Astrocyte (in vitro differentiated cells and primary cell): Measurements from ENCODE around the gene DOCK10. TPM values are rescaled to one million over a fixed set of nuclear protein-coding genes. Genes with fewer than 3 reads are reported as not detected.
A peak's percentile ranks its signal among the peaks of the same experiment; 100 is the strongest.
"Not testable (repeated sequence)": the region's sequence is repeated elsewhere in the genome, so short reads cannot be mapped to it uniquely, and the experiment has no call there.

ENCODE experiments used
- DNase-seq: peaks from one replicate; pipeline ENCODE4 v3.0.0-alpha.2; 2010; ENCODE audit warnings: low read depth
- FAIRE-seq: peaks from 2 replicates; lab custom pipeline; 2011; peaks lifted over from hg19 to GRCh38; lab: Jason Lieb, UNC
- H2AFZ ChIP-seq: 2 replicates; pipeline ENCODE4 v1.6.0; 2012; ENCODE audit warnings: low read depth, low read length, inconsistent platforms
- H3K27ac ChIP-seq: 2 replicates; pipeline ENCODE4 v1.5.1; 2011; ENCODE audit warnings: low read depth, low read length, inconsistent platforms
- H3K27me3 ChIP-seq: 2 replicates; pipeline ENCODE4 v1.6.0; 2011; ENCODE audit warnings: low read length, inconsistent platforms; ENCODE audit not compliant: insufficient read depth
- H3K36me3 ChIP-seq: 2 replicates; pipeline ENCODE4 v1.5.1; 2011; ENCODE audit warnings: low read length, inconsistent platforms; ENCODE audit not compliant: insufficient read depth
- H3K4me1 ChIP-seq: 2 replicates; pipeline ENCODE4 v1.5.1; 2011; ENCODE audit warnings: low read length, inconsistent platforms; ENCODE audit not compliant: insufficient read depth
- H3K4me2 ChIP-seq: 2 replicates; pipeline ENCODE4 v1.6.0; 2012; ENCODE audit warnings: low read length, inconsistent platforms
- H3K4me3 ChIP-seq: 2 replicates; pipeline ENCODE4 v1.5.1; 2011; ENCODE audit warnings: low read depth, mild to moderate bottlenecking, low read length, inconsistent platforms; ENCODE audit not compliant: insufficient read depth
- H3K79me2 ChIP-seq: 2 replicates; pipeline ENCODE4 v1.6.0; 2012; ENCODE audit warnings: mild to moderate bottlenecking, low read length, inconsistent platforms; ENCODE audit not compliant: insufficient read depth
- H3K9ac ChIP-seq: 2 replicates; pipeline ENCODE4 v1.6.0; 2012; ENCODE audit warnings: mild to moderate bottlenecking, low read length, inconsistent platforms
- H3K9me3 ChIP-seq: 2 replicates; pipeline ENCODE4 v1.5.1; 2012; ENCODE audit warnings: low read depth, mild to moderate bottlenecking, low read length, inconsistent platforms; ENCODE audit not compliant: insufficient read depth
- H4K20me1 ChIP-seq: 2 replicates; pipeline ENCODE4 v1.6.0; 2012; ENCODE audit warnings: low read length, inconsistent platforms; ENCODE audit not compliant: insufficient read depth
- H3K27ac Mint-ChIP-seq: one replicate; pipeline ENCODE4 v1.8.0; 2021; ENCODE audit warnings: mild to moderate bottlenecking, mixed read lengths; ENCODE audit not compliant: unreplicated experiment
- H3K27me3 Mint-ChIP-seq: one replicate; pipeline ENCODE4 v1.8.0; 2021; ENCODE audit warnings: low read depth, mixed read lengths; ENCODE audit not compliant: unreplicated experiment
- H3K36me3 Mint-ChIP-seq: one replicate; pipeline ENCODE4 v1.8.0; 2021; ENCODE audit warnings: low read depth, mixed read lengths; ENCODE audit not compliant: unreplicated experiment
- H3K4me1 Mint-ChIP-seq: one replicate; pipeline ENCODE4 v1.8.0; 2021; ENCODE audit warnings: low read depth, mixed read lengths; ENCODE audit not compliant: unreplicated experiment
- H3K4me3 Mint-ChIP-seq: one replicate; pipeline ENCODE4 v1.8.0; 2021; ENCODE audit warnings: mild to moderate bottlenecking, moderate library complexity, mixed read lengths; ENCODE audit not compliant: unreplicated experiment
- H3K9me3 Mint-ChIP-seq: one replicate; pipeline ENCODE4 v1.8.0; 2021; ENCODE audit warnings: mild to moderate bottlenecking, mixed read lengths; ENCODE audit not compliant: unreplicated experiment
- CTCF ChIP-seq: IDR thresholded peaks from 2 replicates; pipeline ENCODE4 v1.5.1; 2011; ENCODE audit warnings: low read depth, mild to moderate bottlenecking, inconsistent platforms, low read length, moderate library complexity; ENCODE audit not compliant: insufficient read depth
- EZH2 ChIP-seq: IDR thresholded peaks from 2 replicates; pipeline ENCODE4 v1.6.1; 2012; ENCODE audit warnings: mild to moderate bottlenecking, low read length, inconsistent platforms; ENCODE audit not compliant: insufficient read depth
- total RNA-seq: library from RNA; stranded (reverse); gene quantifications from 2 replicates; pipeline ENCODE4 v1.2.1, GENCODE V29; 2021

Gene DOCK10
- total RNA-seq, 1 donor from 2014 or later: 7.7 TPM

- Mint-ChIP-seq H3K9me3 (no peaks in the 10 kb centered on the region), H3K27ac (no peak overlapping the region), H3K27me3 (no peaks in the 10 kb centered on the region), H3K4me1 (peaks cover 22% of the 10 kb centered on the region), H3K4me3 (no peak overlapping the region), H3K36me3 (no peaks in the 10 kb centered on the region)
- Histone ChIP-seq H3K4me3 (no peak overlapping the region), H3K9me3 (no peaks in the 10 kb centered on the region), H3K79me2 (peaks cover 23% of the 10 kb centered on the region), H2AFZ (no peak overlapping the region), H3K27ac (no peak overlapping the region), H3K4me1 (peaks cover 30% of the 10 kb centered on the region), H4K20me1 (no peaks in the 10 kb centered on the region), H3K36me3 (no peaks in the 10 kb centered on the region), H3K27me3 (no peaks in the 10 kb centered on the region), H3K4me2 (peak overlapping the region; percentile 82), H3K9ac (no peak overlapping the region)
- DNase-seq (no peak), FAIRE-seq (no peak)
- no peak for TF ChIP-seq CTCF
- no peak for TF ChIP-seq EZH2
Observed at GRCh38 chr2:224947566-224947965, 94.7 kb downstream of the DOCK10 start.

- Histone ChIP-seq H3K79me2 (peaks cover 26% of the 10 kb centered on the region), H2AFZ (no peak overlapping the region), H3K36me3 (no peaks in the 10 kb centered on the region), H3K27me3 (no peaks in the 10 kb centered on the region), H3K27ac (peak overlapping the region; percentile 83), H3K4me1 (peaks cover 27% of the 10 kb centered on the region), H3K4me2 (peak overlapping the region; percentile 82), H3K4me3 (peak overlapping the region; percentile 53), H3K9me3 (no peaks in the 10 kb centered on the region), H4K20me1 (no peaks in the 10 kb centered on the region), H3K9ac (peak overlapping the region; percentile 70)
- Mint-ChIP-seq H3K4me3 (peak overlapping the region; percentile 70), H3K27ac (peak overlapping the region; percentile 23), H3K36me3 (peaks cover 2% of the 10 kb centered on the region), H3K4me1 (peaks cover 27% of the 10 kb centered on the region), H3K9me3 (no peaks in the 10 kb centered on the region), H3K27me3 (no peaks in the 10 kb centered on the region)
- peak; percentile 86 for DNase-seq
- peak; percentile 73 for FAIRE-seq
- TF ChIP-seq EZH2 (no peak), CTCF (no peak)
Observed at GRCh38 chr2:224946895-224947294, 95.4 kb downstream of the DOCK10 start.

GRCh38 chr2:224944707-224945547 lies 97.3 kb downstream of the DOCK10 start:
- Histone ChIP-seq H3K27ac (no peak overlapping the region), H3K27me3 (no peaks in the 10 kb centered on the region), H3K9me3 (no peaks in the 10 kb centered on the region), H4K20me1 (no peaks in the 10 kb centered on the region), H3K9ac (no peak overlapping the region), H3K4me2 (peak overlapping the region; percentile 47), H3K36me3 (no peaks in the 10 kb centered on the region), H3K4me1 (peaks cover 21% of the 10 kb centered on the region), H2AFZ (no peak overlapping the region), H3K79me2 (peaks cover 31% of the 10 kb centered on the region), H3K4me3 (no peak overlapping the region)
- peaks cover 3% of the 10 kb centered on the region for H3K36me3 Mint-ChIP-seq
- no peak overlapping the region for H3K27ac Mint-ChIP-seq
- no peak for FAIRE-seq
- no peak overlapping the region for H3K4me3 Mint-ChIP-seq
- H3K27me3 Mint-ChIP-seq: no peaks in the 10 kb centered on the region
- H3K9me3 Mint-ChIP-seq: no peaks in the 10 kb centered on the region
- TF ChIP-seq EZH2: no peak
- no peak for TF ChIP-seq CTCF
- peaks cover 28% of the 10 kb centered on the region for H3K4me1 Mint-ChIP-seq
- no peak for DNase-seq

- not testable (repeated sequence) for H3K9me3 Mint-ChIP-seq, H3K9me3 ChIP-seq, H3K27ac ChIP-seq, H3K27me3 ChIP-seq, H3K27me3 Mint-ChIP-seq, H3K4me3 ChIP-seq, H2AFZ ChIP-seq, H3K4me2 ChIP-seq, DNase-seq, H3K9ac ChIP-seq, H3K36me3 ChIP-seq, FAIRE-seq, H3K27ac Mint-ChIP-seq, H3K4me3 Mint-ChIP-seq, H3K36me3 Mint-ChIP-seq, H4K20me1 ChIP-seq
- H3K4me1 Mint-ChIP-seq: peaks cover 28% of the 10 kb centered on the region
- H3K4me1 ChIP-seq: peaks cover 17% of the 10 kb centered on the region
- peaks cover 36% of the 10 kb centered on the region for H3K79me2 ChIP-seq
Observed at GRCh38 chr2:224943601-224944041, 98.6 kb downstream of the DOCK10 start.
